Activated CD4-positive, alpha-beta T cell treated with anti-CD3 and anti-CD28 coated beads, Interleukin-2, amount 50 U/mL, for 1 hour (primary cell): ENCODE results near the gene SHANK3.

Experiments used
- DNase-seq: peaks from one replicate; pipeline ENCODE4 v3.0.0-alpha.2; 2020

Gene SHANK3

GRCh38 chr22:50700387-50701075 is 27.9 kb downstream of the SHANK3 start:
- DNase-seq = no peak

- no peak for DNase-seq
These were observed 28.4 kb downstream of the SHANK3 start for GRCh38 chr22:50701076-50701419.

- no peak for DNase-seq
These were observed 29.0 kb downstream of the SHANK3 start for GRCh38 chr22:50701428-50702154.

GRCh38 chr22:50702261-50702671 is 29.6 kb downstream of the SHANK3 start:
- DNase-seq = no peak

DNA sequence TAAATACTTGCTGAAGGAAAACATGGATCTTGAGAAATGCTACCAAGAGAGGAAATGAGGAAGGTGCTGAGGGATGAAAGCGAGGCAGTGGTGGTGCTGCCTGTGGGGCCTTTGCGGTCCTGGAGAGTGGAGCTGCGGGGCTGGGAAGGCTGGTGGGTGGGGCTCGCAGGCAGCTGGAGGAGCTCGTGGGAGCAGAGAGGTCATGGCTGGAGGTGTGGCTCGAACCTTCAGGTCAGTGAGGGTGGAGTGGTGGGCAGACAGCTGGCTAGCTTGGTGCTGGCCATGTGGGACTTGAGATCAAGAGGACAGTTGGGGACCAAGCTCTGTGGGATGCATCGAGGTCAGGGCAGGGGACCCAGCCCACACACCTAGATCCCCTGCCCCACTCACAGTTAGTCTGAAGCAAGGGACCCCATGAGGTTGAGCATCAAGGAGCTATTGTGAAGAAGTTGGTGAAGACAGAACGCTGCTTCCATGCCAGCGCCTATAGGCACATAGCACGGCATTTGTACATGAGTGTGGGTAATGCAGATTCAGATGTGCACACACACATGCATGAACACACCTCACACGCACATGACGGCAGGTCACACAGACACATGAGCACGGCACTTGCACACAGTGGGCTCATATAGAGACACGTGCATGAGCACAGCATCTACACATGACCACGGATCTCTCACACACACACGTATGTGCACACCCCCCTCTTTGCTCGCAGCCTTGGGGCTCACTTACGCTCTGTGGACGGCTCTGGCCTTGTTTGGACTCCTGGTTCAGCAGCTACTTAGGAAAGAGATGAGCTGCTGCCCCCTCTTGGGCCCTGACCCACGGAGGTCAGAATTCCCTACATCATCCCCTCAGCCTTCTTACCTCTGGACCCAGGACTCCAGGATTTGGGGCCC is 30.4 kb downstream of the SHANK3 start:
- DNase-seq = no peak

DNA sequence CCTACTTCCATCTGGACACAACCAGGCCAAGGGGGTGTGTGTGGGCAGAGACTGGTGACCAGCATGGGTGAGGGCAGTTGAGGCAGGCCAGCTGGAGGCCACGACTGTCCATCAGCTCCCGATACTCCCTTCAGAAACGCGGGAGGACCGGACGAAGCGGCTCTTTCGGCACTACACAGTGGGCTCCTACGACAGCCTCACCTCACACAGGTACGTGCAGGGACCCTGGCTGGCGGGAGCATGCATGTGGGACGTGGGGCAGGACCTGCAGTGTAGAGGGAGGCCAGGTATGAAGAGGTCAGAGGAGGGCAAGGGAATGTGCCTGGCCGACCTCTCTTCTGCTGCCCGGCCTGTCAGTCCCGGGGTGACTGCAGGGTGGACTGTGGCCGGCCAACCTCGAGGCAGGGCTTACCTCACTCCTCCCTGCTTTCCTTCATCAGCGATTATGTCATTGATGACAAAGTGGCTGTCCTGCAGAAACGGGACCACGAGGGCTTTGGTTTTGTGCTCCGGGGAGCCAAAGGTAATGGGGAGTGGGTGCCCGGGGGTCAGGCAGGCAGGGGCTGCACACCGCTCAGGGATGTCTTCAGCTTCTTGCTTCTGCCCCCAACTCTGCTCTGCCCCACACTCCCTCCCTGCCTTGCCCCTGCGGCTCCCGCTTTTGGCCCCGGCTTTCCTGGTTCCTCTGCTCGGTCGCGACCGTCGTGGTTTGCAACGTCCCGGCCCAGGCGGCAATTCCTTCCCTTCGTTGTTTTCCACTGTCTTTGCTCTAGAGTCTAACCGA is 31.3 kb downstream of the SHANK3 start:
- no peak for DNase-seq

- no peak for DNase-seq
These were observed 32.0 kb downstream of the SHANK3 start for GRCh38 chr22:50704510-50705218.

DNA sequence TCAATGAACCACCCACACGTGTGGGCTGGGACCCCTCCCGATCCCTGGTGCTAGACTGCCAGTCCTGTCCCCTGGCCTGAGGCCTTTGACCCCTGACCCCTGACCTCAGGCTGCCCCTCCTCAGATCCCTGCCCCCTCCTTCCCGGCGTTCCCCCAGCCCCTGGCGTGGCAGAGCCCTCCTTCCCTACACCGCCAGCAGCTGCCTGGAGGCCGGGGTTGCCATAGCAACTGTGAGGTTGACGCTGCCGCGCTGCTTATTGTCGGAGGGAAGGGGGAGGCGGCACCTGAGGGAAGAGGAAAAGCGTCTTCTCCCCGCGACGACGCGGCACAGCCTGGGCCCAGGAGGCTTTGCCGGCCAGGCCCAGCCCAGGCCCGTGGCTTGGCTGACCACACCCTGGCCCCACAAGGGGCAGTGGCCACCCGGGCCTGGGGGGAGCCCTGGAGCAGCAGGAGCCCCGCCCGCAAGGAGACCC is 32.6 kb downstream of the SHANK3 start:
- DNase-seq = no peak

GRCh38 chr22:50705851-50706351 is 33.3 kb downstream of the SHANK3 start:
- DNase-seq = no peak

DNA sequence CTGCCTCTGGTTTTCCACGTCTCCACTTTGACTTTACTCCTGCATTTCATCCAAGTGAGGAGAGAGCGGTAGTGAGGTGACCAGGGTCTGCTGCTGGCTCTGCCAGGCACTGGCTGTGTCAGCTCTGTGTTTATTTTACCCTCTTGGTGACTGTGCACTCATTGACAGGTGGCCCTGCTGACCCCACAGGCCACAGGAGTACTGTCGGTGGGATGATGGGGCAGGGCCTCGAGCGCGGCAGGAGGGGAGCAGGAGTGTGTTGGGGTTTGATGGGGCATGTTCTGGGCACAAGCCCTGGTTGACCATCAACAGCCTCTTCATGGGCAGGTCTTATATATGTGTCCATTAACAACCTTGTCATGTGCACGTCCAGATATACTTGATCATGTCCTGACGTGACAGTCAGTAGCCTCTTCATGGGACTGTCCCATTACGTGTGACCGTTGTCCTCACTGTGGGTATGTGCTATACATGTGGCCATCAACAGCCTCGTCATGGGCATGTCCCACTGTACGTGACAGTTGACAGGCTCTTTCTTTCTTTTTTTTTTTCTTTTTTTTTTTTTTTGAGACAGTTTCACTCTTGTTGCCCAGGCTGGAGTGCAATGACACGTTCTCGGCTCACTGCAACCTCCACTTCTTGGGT is 34.0 kb downstream of the SHANK3 start:
- no peak for DNase-seq

GRCh38 chr22:50708474-50708873 is 35.9 kb downstream of the SHANK3 start:
- no peak for DNase-seq

- no peak for DNase-seq
These were observed 36.4 kb downstream of the SHANK3 start for GRCh38 chr22:50708996-50709395.

- no peak for DNase-seq
These were observed 37.6 kb downstream of the SHANK3 start for GRCh38 chr22:50710221-50710620.

DNA sequence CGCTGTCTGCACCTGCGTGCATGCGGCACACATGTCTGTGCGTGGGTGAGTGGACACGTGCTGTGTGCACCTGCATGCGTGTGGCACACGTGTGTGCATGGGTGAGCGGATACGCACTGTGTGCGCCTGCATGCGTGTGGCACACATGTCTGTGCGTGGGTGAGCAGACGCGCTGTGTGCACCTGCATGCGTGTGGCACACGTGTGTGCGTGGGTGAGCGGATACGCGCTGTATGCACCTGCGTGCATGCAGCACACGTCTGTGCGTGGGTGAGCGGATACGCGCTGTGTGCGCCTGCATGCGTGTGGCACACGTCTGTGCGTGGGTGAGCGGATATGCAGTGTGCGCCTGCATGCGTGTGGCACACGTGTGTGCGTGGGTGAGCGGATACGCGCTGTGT is 38.3 kb downstream of the SHANK3 start:
- no peak for DNase-seq

GRCh38 chr22:50711446-50712340 is 39.1 kb downstream of the SHANK3 start:
- DNase-seq = no peak

DNA sequence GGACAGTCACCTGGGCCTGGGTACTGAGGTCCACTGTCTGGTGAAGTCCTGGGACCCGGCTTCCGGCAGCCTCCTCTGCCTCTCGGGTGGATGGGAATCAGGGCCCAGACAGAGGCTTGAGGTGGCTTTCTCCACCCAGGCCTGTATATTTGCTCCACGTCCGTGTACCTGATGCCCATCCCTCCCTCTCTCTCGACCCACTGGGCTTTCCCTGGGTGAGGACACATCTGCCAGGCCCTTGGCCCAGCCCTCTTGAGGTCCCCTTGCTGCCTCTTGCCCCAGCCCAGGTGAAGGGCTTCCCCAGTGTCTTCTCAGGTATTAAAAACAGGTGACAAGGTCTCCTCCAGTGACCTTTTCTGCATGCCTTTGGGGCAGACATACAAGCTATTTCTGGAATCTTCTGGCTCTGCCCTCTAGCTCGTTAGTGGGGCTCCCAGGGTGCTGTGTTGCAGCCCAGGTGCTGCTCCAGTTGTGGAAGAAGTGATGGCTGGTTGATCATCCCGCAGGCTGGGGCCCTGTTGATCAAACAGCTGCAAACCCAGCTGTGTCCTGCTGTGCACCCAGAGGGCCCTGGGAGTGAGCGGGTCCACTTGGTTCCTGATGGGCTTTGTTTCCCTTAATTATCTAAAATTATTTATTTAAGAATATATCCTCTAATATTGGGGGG is 39.9 kb downstream of the SHANK3 start:
- DNase-seq = no peak

- no peak for DNase-seq
These were observed 40.4 kb downstream of the SHANK3 start for GRCh38 chr22:50713008-50713385.

- DNase-seq = no peak
These were observed 41.0 kb downstream of the SHANK3 start for GRCh38 chr22:50713571-50714056.

GRCh38 chr22:50714150-50714549 is 41.5 kb downstream of the SHANK3 start:
- no peak for DNase-seq
